HG03039 (cell line): Measurements from ENCODE around the gene PACC1.
A peak's percentile ranks its signal among the peaks of the same experiment; 100 is the strongest.

ENCODE experiments used
- ATAC-seq: cut with Tn5 transposase; IDR thresholded peaks from one replicate; pipeline ENCODE4 v1.9.1; 2021; ENCODE audit warnings: mild to moderate bottlenecking, moderate library complexity; ENCODE audit not compliant: unreplicated experiment

The PACC1 gene

GRCh38 chr1:212438831-212439237 is 24.1 kb upstream of the PACC1 start:
- no peak for ATAC-seq

- no peak for ATAC-seq
Observed at GRCh38 chr1:212437179-212437798, 22.6 kb upstream of the PACC1 start.

GRCh38 chr1:212434992-212435391 is 20.3 kb upstream of the PACC1 start:
- no peak for ATAC-seq

- ATAC-seq, result no peak
Observed at GRCh38 chr1:212433577-212434462, 19.1 kb upstream of the PACC1 start.

GRCh38 chr1:212432661-212433576 is 18.2 kb upstream of the PACC1 start, which contains the start of gene NENF:
Gene NENF, plus strand, starts transcription at chr1:212432920. Its CDS starts 24 bp downstream, at chr1:212432944.
- ATAC-seq, result peak; percentile 98

GRCh38 chr1:212432272-212432660 is 17.6 kb upstream of the PACC1 start:
- no peak for ATAC-seq

GRCh38 chr1:212431644-212432043 is 17.0 kb upstream of the PACC1 start:
- no peak for ATAC-seq

- no peak for ATAC-seq
Observed at GRCh38 chr1:212430955-212431394, 16.3 kb upstream of the PACC1 start.

GRCh38 chr1:212430416-212430815 is 15.7 kb upstream of the PACC1 start:
- ATAC-seq, result no peak

- ATAC-seq, result no peak
Observed at GRCh38 chr1:212428496-212428895, 13.8 kb upstream of the PACC1 start.

GRCh38 chr1:212423879-212424278 is 9.2 kb upstream of the PACC1 start:
- no peak for ATAC-seq

GRCh38 chr1:212421165-212421564 is 6.5 kb upstream of the PACC1 start:
- ATAC-seq, result no peak

GRCh38 chr1:212415107-212415841 is 588 bp upstream of the PACC1 start:
- ATAC-seq, result no peak

- no peak for ATAC-seq
Observed at GRCh38 chr1:212413902-212414327, 771 bp downstream of the PACC1 start.

GRCh38 chr1:212412374-212412773 is 2.3 kb downstream of the PACC1 start:
- no peak for ATAC-seq

GRCh38 chr1:212410231-212410820 is 4.4 kb downstream of the PACC1 start:
- no peak for ATAC-seq

GRCh38 chr1:212402666-212403321 is 11.9 kb downstream of the PACC1 start:
- ATAC-seq, result no peak

- no peak for ATAC-seq
Observed at GRCh38 chr1:212401838-212402582, 12.7 kb downstream of the PACC1 start.

GRCh38 chr1:212401042-212401441 is 13.6 kb downstream of the PACC1 start:
- ATAC-seq, result no peak
